Measurements from ENCODE around the gene MTR.

Gene MTR

DNA sequence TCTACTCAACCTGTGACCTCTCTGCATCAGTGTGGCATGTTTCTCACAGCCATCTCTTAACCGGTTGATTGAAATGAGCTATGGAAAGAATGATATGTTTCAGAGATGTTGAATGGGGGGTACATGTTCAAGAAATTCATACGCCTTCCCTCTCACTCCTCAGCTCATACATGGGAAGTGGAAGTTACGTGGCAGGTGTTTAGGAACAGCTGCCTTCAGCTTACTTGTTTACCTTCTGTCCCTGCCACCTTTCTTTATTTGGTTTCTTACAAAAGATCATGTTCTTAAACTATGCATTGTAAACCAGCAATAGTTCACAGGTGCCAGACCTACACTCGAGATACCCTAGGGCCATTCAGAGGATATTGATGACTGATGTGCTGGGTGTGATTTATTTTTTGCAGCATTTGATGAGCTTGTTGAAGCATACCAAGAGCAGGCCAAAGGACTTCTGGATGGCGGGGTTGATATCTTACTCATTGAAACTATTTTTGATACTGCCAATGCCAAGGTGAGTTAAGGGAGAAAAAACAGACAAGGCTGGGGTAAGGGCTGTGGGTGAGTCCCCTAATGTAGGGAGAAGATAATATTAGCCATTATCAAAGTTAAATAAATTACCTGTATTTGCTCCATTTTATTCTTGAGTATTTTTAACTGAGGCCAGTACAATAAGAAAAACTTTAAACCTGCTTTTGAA lies 17.4 kb downstream of the MTR start:
- Histone ChIP-seq H3K4me2 (ENCODE audit: low read length) (no peak overlapping the region), H3K4me1 (ENCODE audit: low read length) (no peaks in the 10 kb centered on the region), H4K20me1 (ENCODE audit: insufficient read depth, low read length) (no peaks in the 10 kb centered on the region), H3K27me3 (ENCODE audit: low read depth, low read length) (no peaks in the 10 kb centered on the region), H3K36me3 (replicated peaks; ENCODE audit: low read depth, low read length) (peaks cover 75% of the 10 kb centered on the region), H3K4me3 (ENCODE audit: low read length) (no peak overlapping the region), H3K79me2 (ENCODE audit: low read length) (0 out of 2 replicates have a peak, but pooled peaks cover 3% of the 10 kb centered on the region), H3K9ac (ENCODE audit: low read length) (no peak overlapping the region), H2AFZ (ENCODE audit: low read depth, low read length) (no peak overlapping the region), H3K27ac (ENCODE audit: low read length) (no peak overlapping the region), H3K9me3 (ENCODE audit: insufficient read depth, low read length) (no peaks in the 10 kb centered on the region)
- TF ChIP-seq, protein P1, sequence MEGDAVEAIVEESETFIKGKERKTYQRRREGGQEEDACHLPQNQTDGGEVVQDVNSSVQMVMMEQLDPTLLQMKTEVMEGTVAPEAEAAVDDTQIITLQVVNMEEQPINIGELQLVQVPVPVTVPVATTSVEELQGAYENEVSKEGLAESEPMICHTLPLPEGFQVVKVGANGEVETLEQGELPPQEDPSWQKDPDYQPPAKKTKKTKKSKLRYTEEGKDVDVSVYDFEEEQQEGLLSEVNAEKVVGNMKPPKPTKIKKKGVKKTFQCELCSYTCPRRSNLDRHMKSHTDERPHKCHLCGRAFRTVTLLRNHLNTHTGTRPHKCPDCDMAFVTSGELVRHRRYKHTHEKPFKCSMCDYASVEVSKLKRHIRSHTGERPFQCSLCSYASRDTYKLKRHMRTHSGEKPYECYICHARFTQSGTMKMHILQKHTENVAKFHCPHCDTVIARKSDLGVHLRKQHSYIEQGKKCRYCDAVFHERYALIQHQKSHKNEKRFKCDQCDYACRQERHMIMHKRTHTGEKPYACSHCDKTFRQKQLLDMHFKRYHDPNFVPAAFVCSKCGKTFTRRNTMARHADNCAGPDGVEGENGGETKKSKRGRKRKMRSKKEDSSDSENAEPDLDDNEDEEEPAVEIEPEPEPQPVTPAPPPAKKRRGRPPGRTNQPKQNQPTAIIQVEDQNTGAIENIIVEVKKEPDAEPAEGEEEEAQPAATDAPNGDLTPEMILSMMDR (IDR thresholded peaks at IDR 0.05; ENCODE audit: low read depth, low read length), result no peak
- no peak for TF ChIP-seq EZH2phosphoT487 (IDR thresholded peaks at IDR 0.05; ENCODE audit: low read depth)

DNA sequence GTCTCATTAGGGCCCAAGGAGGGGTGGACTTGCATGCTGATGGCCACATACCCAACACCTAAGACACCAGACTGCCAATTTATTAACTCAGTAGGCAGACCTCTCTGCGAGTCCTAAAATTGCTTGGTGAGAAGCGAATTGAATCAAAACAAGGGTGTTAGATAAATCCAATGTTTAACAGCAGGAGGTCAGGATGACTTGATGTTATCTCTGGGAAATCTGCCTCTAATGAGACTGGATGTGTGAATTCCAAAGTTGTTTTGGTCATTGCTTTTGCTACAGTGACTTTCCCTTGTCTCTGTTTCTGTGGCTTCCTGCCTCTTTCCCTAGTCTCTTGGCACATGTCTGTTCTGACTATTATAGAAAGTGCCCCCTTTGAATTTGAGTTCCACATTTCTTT lies 20.8 kb downstream of the MTR start:
- H3K4me2 ChIP-seq (ENCODE audit: low read length), result no peak overlapping the region

DNA sequence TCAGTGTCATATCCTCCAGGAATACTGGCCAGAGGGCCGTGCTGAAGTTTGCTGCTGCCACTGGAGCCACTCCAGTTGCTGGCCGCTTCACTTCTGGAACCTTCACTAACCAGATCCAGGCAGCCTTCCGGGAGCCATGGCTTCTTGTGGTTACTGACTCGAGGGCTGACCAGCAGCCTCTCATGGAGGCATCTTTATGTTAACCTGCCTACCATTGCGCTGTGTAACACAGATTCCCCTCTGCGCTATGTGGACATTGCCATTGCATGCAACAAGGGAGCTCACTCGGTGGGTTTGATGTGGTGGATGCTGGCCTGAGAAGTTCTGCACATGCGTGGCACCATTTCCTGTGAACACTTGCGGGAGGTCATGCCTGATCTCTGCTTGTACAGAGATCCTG lies 24.8 kb downstream of the MTR start:
- Histone ChIP-seq H3K4me1 (ENCODE audit: low read length) (no peaks in the 10 kb centered on the region), H4K20me1 (ENCODE audit: insufficient read depth, low read length) (no peaks in the 10 kb centered on the region), H3K36me3 (replicated peaks; ENCODE audit: low read depth, low read length) (peaks cover 42% of the 10 kb centered on the region), H3K4me2 (ENCODE audit: low read length) (no peak overlapping the region), H3K79me2 (ENCODE audit: low read length) (no peaks in the 10 kb centered on the region), H3K4me3 (ENCODE audit: low read length) (no peak overlapping the region), H3K27me3 (ENCODE audit: low read depth, low read length) (no peaks in the 10 kb centered on the region), H3K9me3 (ENCODE audit: insufficient read depth, low read length) (no peaks in the 10 kb centered on the region), H2AFZ (ENCODE audit: low read depth, low read length) (no peak overlapping the region), H3K27ac (ENCODE audit: low read length) (no peak overlapping the region), H3K9ac (ENCODE audit: low read length) (no peak overlapping the region)
- TF ChIP-seq, protein P1 (IDR thresholded peaks at IDR 0.05; ENCODE audit: low read depth, low read length), result no peak
- TF ChIP-seq EZH2phosphoT487 (IDR thresholded peaks at IDR 0.05; ENCODE audit: low read depth), result no peak

More for the DNA sequence above, 20.8 kb downstream of the MTR start:
- Histone ChIP-seq H3K9ac (ENCODE audit: low read length) (no peak overlapping the region), H2AFZ (ENCODE audit: low read depth, low read length) (no peak overlapping the region), H4K20me1 (ENCODE audit: insufficient read depth, low read length) (no peaks in the 10 kb centered on the region), H3K4me3 (ENCODE audit: low read length) (no peak overlapping the region), H3K9me3 (ENCODE audit: insufficient read depth, low read length) (no peaks in the 10 kb centered on the region), H3K79me2 (ENCODE audit: low read length) (no peaks in the 10 kb centered on the region), H3K27ac (ENCODE audit: low read length) (no peak overlapping the region), H3K36me3 (replicated peaks; ENCODE audit: low read depth, low read length) (peaks cover 53% of the 10 kb centered on the region), H3K4me1 (ENCODE audit: low read length) (no peaks in the 10 kb centered on the region), H3K27me3 (ENCODE audit: low read depth, low read length) (no peaks in the 10 kb centered on the region)
- TF ChIP-seq, protein P1 (IDR thresholded peaks at IDR 0.05; ENCODE audit: low read depth, low read length), result no peak
- no peak for TF ChIP-seq EZH2phosphoT487 (IDR thresholded peaks at IDR 0.05; ENCODE audit: low read depth)

DNA sequence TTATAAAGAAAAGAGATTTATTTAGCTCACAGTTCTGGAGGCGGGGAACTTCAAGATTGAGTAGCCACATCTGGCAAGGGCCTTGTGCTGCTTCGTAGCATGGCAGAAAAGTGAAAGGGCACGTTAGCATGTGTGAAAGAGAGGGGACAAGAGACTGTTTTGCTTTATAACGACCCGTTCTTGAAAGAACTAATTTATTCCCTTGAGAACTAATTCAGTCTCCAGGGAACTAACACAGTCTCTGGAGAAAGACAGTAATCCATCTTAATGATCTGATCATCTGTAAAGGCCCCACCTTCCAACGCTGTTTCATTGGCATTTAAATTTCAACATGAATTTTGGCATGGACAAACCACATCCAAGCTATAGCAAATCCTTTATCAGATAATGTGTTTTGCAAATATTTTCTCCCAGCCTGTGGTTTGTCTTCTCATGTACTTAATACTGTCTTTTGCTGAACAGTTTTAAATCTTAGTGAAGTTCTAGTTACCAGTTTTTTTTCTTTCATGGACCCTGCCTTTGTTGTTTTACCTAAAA lies 26.1 kb downstream of the MTR start:
- Histone ChIP-seq H3K4me1 (ENCODE audit: low read length) (no peaks in the 10 kb centered on the region), H3K9me3 (ENCODE audit: insufficient read depth, low read length) (no peaks in the 10 kb centered on the region), H3K4me3 (ENCODE audit: low read length) (no peak overlapping the region), H2AFZ (ENCODE audit: low read depth, low read length) (no peak overlapping the region), H3K27ac (ENCODE audit: low read length) (no peak overlapping the region), H3K27me3 (ENCODE audit: low read depth, low read length) (no peaks in the 10 kb centered on the region), H3K79me2 (ENCODE audit: low read length) (no peaks in the 10 kb centered on the region), H4K20me1 (ENCODE audit: insufficient read depth, low read length) (no peaks in the 10 kb centered on the region), H3K36me3 (replicated peaks; ENCODE audit: low read depth, low read length) (peaks cover 40% of the 10 kb centered on the region), H3K9ac (ENCODE audit: low read length) (no peak overlapping the region), H3K4me2 (ENCODE audit: low read length) (no peak overlapping the region)
- TF ChIP-seq, protein P1 (IDR thresholded peaks at IDR 0.05; ENCODE audit: low read depth, low read length), result no peak
- no peak for TF ChIP-seq EZH2phosphoT487 (IDR thresholded peaks at IDR 0.05; ENCODE audit: low read depth)
